K562 (cell line): Measurements from ENCODE around the gene FIBIN. TPM values are rescaled to one million over a fixed set of nuclear protein-coding genes. Genes with fewer than 3 reads are reported as not detected.

Experiments used
- ATAC-seq: fragments of 200-7000 bp; cut with Tn5 transposase; 3 replicates; pipeline ENCODE4 v1.9.1; 2020; ENCODE audit warnings: moderate library complexity
- BruUV-seq: library from RNA; stranded (reverse); fragments of 400-500 nt; replicated peaks from 2 replicates; lab custom pipeline; 2021; lab: Mats Ljungman, UMichigan
- CTCF ChIA-PET: fragments of 300-600 bp; formaldehyde crosslinking; extraction: SDS; loops from one replicate; lab custom pipeline; 2021; ENCODE audit warnings: low intra/inter-chr PET ratio; lab: Yijun Ruan, JAX
- POLR2A ChIA-PET: fragments of 300-600, 350-650 bp; sonication (Branson Sonifier 250); formaldehyde crosslinking; extraction: SDS; loops from one replicate; lab custom pipeline; 2021; ENCODE audit warnings: antibody characterized with exemption, inconsistent platforms; lab: Yijun Ruan, JAX
- DNase-seq, 4 experiments: peaks; one replicate each; pipeline versions ENCODE4 v3.0.0 to v3.0.0-alpha.2; 2011 to 2018; ENCODE audit warnings: low spot score in 3 of 4, mixed read lengths in 3 of 4; ENCODE audit errors: extremely low read depth in 1 of 4
- FAIRE-seq: peaks from 2 replicates; lab custom pipeline; 2011; peaks lifted over from hg19 to GRCh38; lab: Jason Lieb, UNC
- H2AFZ ChIP-seq: 2 replicates; pipeline ENCODE4 v1.6.0; 2011; ENCODE audit warnings: low read depth, low read length, control low read depth, inconsistent platforms
- H3K27ac ChIP-seq: fragments of 200-600 bp; 3 replicates; pipeline ENCODE4 v1.8.0; 2011; ENCODE audit warnings: low read depth, mild to moderate bottlenecking, control low read depth, inconsistent platforms, low read length, moderate library complexity, mixed read lengths; ENCODE audit errors: extremely low read depth
- H3K27me3 ChIP-seq, 2 experiments: fragments of 300-600 bp in 1 of 2; 2 replicates in 1 of 2; 3 replicates in 1 of 2; pipeline versions ENCODE4 v1.6.0 to v1.8.0; 2011; ENCODE audit warnings: inconsistent platforms in 2 of 2, low read length in 2 of 2, mild to moderate bottlenecking in 1 of 2, mixed read lengths in 1 of 2, moderate library complexity in 1 of 2; ENCODE audit not compliant: control insufficient read depth in 2 of 2, insufficient read depth in 2 of 2
- H3K36me3 ChIP-seq: fragments of 300-600 bp; 3 replicates; pipeline ENCODE4 v1.8.0; 2011; ENCODE audit warnings: mild to moderate bottlenecking, low read length, inconsistent platforms; ENCODE audit not compliant: control insufficient read depth, insufficient read depth
- H3K4me1 ChIP-seq, 2 experiments: fragments of 200-600 bp in 1 of 2; replicated peaks in 1 of 2; 2 replicates in 1 of 2; 3 replicates in 1 of 2; pipeline versions ENCODE4 v1.5.1 to v1.8.0; 2011; ENCODE audit warnings: inconsistent platforms in 2 of 2, low read length in 2 of 2, mild to moderate bottlenecking in 1 of 2, mixed read lengths in 1 of 2, moderate library complexity in 1 of 2; ENCODE audit not compliant: control insufficient read depth in 2 of 2, insufficient read depth in 2 of 2
- H3K4me2 ChIP-seq: 2 replicates; pipeline ENCODE4 v1.6.1; 2011; ENCODE audit warnings: low read length, control low read depth, inconsistent platforms, mixed read lengths; ENCODE audit not compliant: insufficient read depth
- H3K4me3 ChIP-seq: fragments of 200-600 bp; sonication (generic), shearing (Covaris generic); 2 replicates; pipeline ENCODE4 v1.5.1; 2016; ENCODE audit warnings: control low read depth, inconsistent platforms
- H3K79me2 ChIP-seq: fragments of 200-600 bp; 3 replicates; pipeline ENCODE4 v1.8.0; 2011; ENCODE audit warnings: low read length, inconsistent platforms; ENCODE audit not compliant: control insufficient read depth, insufficient read depth
- H3K9ac ChIP-seq, 2 experiments: 2 replicates each; pipeline versions ENCODE4 v1.6.0 to v1.6.1; 2011; ENCODE audit warnings: low read depth in 2 of 2, low read length in 2 of 2, control low read depth in 1 of 2, inconsistent platforms in 1 of 2, mild to moderate bottlenecking in 1 of 2, mixed read lengths in 1 of 2; ENCODE audit not compliant: insufficient read depth in 1 of 2
- H3K9me1 ChIP-seq: one replicate; pipeline ENCODE4 v1.6.0; 2011; ENCODE audit warnings: inconsistent platforms, mild to moderate bottlenecking, low read length, moderate library complexity; ENCODE audit not compliant: control insufficient read depth, insufficient read depth
- H3K9me3 ChIP-seq: replicated peaks from 2 replicates; pipeline ENCODE4 v1.5.1; 2011; ENCODE audit warnings: low read depth, low read length, inconsistent platforms; ENCODE audit not compliant: control insufficient read depth, insufficient read depth
- H4K20me1 ChIP-seq: replicated peaks from 2 replicates; pipeline ENCODE4 v1.6.1; 2011; ENCODE audit warnings: low read length, inconsistent platforms, mixed read lengths; ENCODE audit not compliant: control insufficient read depth, insufficient read depth
- MEIS2 ChIP-seq: fragments of 450-650 bp; IDR thresholded peaks from 2 replicates; pipeline ENCODE4 v1.6.1; 2014; ENCODE audit warnings: mild to moderate bottlenecking; ENCODE audit not compliant: partially characterized antibody
- TAF1 ChIP-seq: IDR thresholded peaks from 2 replicates; pipeline ENCODE4 v1.6.1; 2011; ENCODE audit warnings: mild to moderate bottlenecking, low read length, moderate library complexity; ENCODE audit not compliant: insufficient read depth, control insufficient read depth, severe bottlenecking; ENCODE audit errors: extremely low read depth
- WGBS: fragments of 100-300 bp; shearing (Covaris generic); methylation state at CpG from one replicate; pipeline ENCODE4 v1.1.6; 2016; ENCODE audit warnings: low coverage, mixed read lengths; ENCODE audit not compliant: insufficient coverage; ENCODE audit errors: missing lambda C conversion rate; 5-methylcytosine and 5-hydroxymethylcytosine counted together
- in situ Hi-C: fragments of 300-500 bp; cut with MboI; formaldehyde crosslinking; loops from 4 replicates; pipeline ENCODE4 v1.15.0; 2018; ENCODE audit warnings: inconsistent platforms, mixed read lengths
- intact Hi-C: fragments of 100-400 bp; cut with micrococcal nuclease; formaldehyde crosslinking; loops from 2 replicates; pipeline ENCODE4 v1.14.2; 2022
- polyA plus RNA-seq, 8 experiments: library from polyadenylated mRNA; depleted of rRNA in 4 of 8; stranded (reverse) in 5 of 8; unstranded in 3 of 8; fragments of >200 nt; fragmentation: Nextera tagmentation in 2 of 8; fragmentation: Illumina TruSeq in 1 of 8; extraction: Ambion mirVana in 2 of 8; extraction: Trizol in 1 of 8; gene quantifications; 2 replicates each; pipeline versions ENCODE4 v1.2.1 to v1.2.3, GENCODE V29; 2011 to 2014; ENCODE audit warnings: inconsistent platforms in 1 of 8, missing spikeins in 1 of 8
- total RNA-seq, 7 experiments: library from RNA; depleted of rRNA in 6 of 7; stranded (reverse); fragments of >200 nt in 6 of 7; fragmentation: Illumina TruSeq in 2 of 7; extraction: Trizol in 2 of 7; gene quantifications; 2 replicates each; pipeline versions ENCODE4 v1.2.1 to v1.2.3, GENCODE V29; 2011 to 2021; ENCODE audit warnings: low replicate concordance in 1 of 7
- TF ChIP-seq, protein P1 (sequence below): fragments of 200-800 bp; sonication (Bioruptor generic); IDR thresholded peaks from 2 replicates; pipeline ENCODE4 v1.6.1; 2017; ENCODE audit warnings: missing genetic modification characterization, missing compliant biosample characterization
- TF ChIP-seq, protein P2 (sequence below): fragments of 250-450 bp; sonication (Bioruptor Pico); IDR thresholded peaks from 2 replicates; pipeline ENCODE4 v1.8.0; 2021; ENCODE audit warnings: borderline replicate concordance, mild to moderate bottlenecking, moderate library complexity; ENCODE audit not compliant: poor library complexity, severe bottlenecking
- TF ChIP-seq, protein P3 (sequence below): fragments of 250-450 bp; sonication (Bioruptor Pico); IDR thresholded peaks from 2 replicates; pipeline ENCODE4 v1.5.0; 2021; ENCODE audit warnings: mild to moderate bottlenecking, moderate library complexity
- TF ChIP-seq, protein P4 (sequence below): fragments of 450-650 bp; IDR thresholded peaks from 2 replicates; pipeline ENCODE4 v1.6.1; 2016; ENCODE audit warnings: low read depth

The FIBIN gene
- total and polyA plus RNA-seq, 9 of the 15 experiments (the other 6 are each of a cell fraction or from before 2014, with no cell fraction given), result not detected

DNA sequence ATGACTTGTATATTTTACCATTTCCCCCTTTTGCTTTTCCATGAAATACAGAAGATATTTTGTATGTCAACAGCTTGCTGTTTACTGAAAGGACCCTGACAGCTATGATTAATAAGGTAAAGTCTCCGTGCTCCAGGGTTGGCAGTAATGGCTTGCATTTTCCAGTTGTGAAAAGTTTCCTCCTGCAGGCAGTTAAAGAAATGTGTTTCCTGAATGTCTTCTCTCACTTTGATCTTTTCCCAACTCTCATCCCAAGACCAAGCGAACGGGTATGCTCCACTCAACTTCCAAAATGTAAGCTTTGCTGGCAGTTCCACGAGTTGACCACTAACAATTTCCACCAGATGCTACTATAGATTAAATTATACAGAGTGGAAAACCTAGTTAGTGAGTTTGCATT lies 8.9 kb downstream of the FIBIN start (continued):
- TF ChIP-seq, protein P1, sequence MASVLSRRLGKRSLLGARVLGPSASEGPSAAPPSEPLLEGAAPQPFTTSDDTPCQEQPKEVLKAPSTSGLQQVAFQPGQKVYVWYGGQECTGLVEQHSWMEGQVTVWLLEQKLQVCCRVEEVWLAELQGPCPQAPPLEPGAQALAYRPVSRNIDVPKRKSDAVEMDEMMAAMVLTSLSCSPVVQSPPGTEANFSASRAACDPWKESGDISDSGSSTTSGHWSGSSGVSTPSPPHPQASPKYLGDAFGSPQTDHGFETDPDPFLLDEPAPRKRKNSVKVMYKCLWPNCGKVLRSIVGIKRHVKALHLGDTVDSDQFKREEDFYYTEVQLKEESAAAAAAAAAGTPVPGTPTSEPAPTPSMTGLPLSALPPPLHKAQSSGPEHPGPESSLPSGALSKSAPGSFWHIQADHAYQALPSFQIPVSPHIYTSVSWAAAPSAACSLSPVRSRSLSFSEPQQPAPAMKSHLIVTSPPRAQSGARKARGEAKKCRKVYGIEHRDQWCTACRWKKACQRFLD (CRISPR knock-in tag), result no peak
- TF ChIP-seq, protein P2, sequence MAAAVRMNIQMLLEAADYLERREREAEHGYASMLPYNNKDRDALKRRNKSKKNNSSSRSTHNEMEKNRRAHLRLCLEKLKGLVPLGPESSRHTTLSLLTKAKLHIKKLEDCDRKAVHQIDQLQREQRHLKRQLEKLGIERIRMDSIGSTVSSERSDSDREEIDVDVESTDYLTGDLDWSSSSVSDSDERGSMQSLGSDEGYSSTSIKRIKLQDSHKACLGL (CRISPR knock-in tag), result no peak
- TF ChIP-seq, protein P3, sequence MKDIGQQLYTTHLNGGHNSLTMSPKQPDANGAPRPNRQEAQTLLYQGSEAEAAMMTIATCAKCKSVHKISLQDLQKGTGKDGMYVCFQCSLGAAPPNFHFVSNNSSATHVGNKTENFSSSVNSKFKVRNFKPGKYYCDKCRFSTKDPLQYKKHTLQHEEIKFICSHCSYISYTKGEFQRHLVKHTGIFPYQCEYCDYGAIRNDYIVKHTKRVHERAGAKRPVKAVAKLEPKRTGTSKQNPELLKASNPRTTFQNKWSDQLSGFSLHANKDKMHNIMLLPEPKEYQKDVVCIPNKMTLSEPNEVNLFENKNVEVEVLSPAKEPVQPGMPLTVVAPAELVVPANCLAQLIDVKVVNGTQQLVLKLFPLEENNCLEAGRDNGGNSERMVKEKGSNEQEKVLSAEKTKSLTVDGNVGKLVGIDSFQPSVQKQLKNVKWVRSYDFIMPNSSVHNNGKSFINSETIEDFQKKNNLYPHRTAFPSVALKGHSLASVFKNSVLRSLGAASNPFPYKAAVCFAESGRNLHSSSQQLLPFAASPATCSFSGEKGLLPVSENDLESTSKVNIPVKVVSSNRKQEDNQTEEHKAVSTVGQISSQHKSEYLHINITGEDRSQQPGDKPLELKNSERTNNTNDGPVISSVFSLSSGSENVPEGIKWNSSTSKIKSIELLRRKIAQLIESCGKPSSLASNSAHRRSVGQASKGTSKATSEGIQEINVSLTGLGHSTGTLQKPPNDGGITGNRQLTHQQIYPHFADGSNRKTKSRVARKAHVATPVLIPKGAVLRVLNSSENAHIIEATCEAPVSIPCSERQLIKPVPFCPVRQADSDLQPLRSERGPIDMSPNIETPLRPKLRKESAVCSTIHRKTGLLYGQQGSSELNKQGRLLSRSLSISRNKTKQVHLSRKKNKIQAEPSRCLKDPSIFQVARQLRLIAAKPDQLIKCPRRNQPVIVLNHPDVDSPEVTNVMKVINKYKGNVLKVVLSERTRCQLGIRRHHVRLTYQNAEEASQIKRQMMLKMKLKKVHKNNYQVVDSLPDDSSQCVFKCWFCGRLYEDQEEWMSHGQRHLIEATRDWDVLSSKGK (CRISPR knock-in tag), result no peak

DNA sequence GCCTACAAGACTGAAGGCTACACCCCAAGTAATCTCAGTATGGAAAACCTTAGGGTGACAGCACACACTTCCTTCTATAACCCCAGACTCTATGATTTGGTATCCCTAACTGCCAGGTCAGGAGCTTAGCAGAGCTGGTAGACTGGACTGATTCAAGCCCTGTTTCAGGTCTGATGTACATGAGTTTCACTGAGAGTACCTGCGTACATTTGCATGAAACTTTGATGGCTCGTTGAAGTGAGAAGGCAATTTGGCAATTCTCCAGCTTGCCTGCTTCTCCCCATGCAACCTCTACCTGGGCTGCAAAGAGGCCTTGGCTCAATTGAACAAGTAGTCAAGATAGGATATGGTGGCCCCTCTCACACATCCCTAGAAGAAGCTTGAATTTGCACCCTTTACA lies 10.2 kb downstream of the FIBIN start:
- Histone ChIP-seq H3K27me3 (no peaks in the 10 kb centered on the region), H3K4me3 (no peak overlapping the region), H4K20me1 (no peaks in the 10 kb centered on the region), H3K9me3 (no peaks in the 10 kb centered on the region), H3K36me3 (no peaks in the 10 kb centered on the region), H3K9ac (no peak overlapping the region), H3K9me1 (no peaks in the 10 kb centered on the region), H2AFZ (no peak overlapping the region), H3K79me2 (no peaks in the 10 kb centered on the region), H3K27ac (no peak overlapping the region), H3K4me1 (no peaks in the 10 kb centered on the region), H3K4me2 (no peak overlapping the region)
- in situ Hi-C loops (no loop called here), intact Hi-C loops (no loop called here)
- POLR2A ChIA-PET, result interaction anchor here (0.7 kb wide), 1 partner anchor 83 kb away, joined by 3 read pairs; no protein-coding TSS in a partner anchor
- FAIRE-seq (no peak), DNase-seq (no peak), ATAC-seq (no peak)
- BruUV-seq, result no TSS peak
- CTCF ChIA-PET, result no interaction called here
- WGBS, result 0% methylated on average over 2 of the region's 2 CpGs
- TF ChIP-seq, protein P4, sequence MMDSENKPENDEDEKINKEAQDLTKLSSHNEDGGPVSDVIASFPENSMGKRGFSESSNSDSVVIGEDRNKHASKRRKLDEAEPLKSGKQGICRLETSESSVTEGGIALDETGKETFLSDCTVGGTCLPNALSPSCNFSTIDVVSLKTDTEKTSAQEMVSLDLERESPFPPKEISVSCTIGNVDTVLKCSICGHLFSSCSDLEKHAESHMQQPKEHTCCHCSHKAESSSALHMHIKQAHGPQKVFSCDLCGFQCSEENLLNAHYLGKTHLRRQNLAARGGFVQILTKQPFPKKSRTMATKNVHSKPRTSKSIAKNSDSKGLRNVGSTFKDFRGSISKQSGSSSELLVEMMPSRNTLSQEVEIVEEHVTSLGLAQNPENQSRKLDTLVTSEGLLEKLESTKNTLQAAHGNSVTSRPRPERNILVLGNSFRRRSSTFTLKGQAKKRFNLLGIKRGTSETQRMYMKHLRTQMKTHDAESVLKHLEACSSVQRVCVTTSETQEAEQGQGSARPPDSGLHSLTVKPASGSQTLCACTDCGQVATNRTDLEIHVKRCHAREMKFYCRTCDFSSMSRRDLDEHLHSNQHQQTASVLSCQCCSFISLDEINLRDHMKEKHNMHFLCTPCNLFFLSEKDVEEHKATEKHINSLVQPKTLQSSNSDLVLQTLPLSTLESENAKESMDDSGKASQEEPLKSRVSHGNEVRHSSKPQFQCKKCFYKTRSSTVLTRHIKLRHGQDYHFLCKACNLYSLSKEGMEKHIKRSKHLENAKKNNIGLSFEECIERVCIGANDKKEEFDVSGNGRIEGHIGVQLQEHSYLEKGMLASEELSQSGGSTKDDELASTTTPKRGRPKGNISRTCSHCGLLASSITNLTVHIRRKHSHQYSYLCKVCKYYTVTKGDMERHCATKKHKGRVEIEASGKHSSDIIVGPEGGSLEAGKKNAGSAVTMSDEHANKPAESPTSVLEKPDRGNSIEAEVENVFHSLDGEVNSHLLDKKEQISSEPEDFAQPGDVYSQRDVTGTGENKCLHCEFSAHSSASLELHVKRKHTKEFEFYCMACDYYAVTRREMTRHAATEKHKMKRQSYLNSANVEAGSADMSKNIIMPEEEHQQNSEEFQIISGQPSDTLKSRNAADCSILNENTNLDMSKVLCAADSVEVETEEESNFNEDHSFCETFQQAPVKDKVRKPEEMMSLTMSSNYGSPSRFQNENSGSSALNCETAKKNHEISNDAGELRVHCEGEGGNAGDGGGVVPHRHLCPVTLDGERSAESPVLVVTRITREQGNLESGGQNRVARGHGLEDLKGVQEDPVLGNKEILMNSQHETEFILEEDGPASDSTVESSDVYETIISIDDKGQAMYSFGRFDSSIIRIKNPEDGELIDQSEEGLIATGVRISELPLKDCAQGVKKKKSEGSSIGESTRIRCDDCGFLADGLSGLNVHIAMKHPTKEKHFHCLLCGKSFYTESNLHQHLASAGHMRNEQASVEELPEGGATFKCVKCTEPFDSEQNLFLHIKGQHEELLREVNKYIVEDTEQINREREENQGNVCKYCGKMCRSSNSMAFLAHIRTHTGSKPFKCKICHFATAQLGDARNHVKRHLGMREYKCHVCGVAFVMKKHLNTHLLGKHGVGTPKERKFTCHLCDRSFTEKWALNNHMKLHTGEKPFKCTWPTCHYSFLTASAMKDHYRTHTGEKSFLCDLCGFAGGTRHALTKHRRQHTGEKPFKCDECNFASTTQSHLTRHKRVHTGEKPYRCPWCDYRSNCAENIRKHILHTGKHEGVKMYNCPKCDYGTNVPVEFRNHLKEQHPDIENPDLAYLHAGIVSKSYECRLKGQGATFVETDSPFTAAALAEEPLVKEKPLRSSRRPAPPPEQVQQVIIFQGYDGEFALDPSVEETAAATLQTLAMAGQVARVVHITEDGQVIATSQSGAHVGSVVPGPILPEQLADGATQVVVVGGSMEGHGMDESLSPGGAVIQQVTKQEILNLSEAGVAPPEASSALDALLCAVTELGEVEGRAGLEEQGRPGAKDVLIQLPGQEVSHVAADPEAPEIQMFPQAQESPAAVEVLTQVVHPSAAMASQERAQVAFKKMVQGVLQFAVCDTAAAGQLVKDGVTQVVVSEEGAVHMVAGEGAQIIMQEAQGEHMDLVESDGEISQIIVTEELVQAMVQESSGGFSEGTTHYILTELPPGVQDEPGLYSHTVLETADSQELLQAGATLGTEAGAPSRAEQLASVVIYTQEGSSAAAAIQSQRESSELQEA, result no peak
- TF ChIP-seq MEIS2, result no peak
- no peak for TF ChIP-seq TAF1
